SK-N-SH (cell line): Measurements from ENCODE around the gene FIGNL2. TPM values are rescaled to one million over a fixed set of nuclear protein-coding genes. Genes with fewer than 3 reads are reported as not detected.

Source experiments
- CTCF ChIA-PET: fragments of 300-600, 350-600 bp; formaldehyde crosslinking; extraction: SDS; loops from one replicate; lab custom pipeline; 2021; lab: Yijun Ruan, JAX
- POLR2A ChIA-PET: fragments of 350-600 bp; sonication (Branson Sonifier 250); formaldehyde crosslinking; extraction: SDS; loops from one replicate; lab custom pipeline; 2020; ENCODE audit warnings: antibody characterized with exemption, inconsistent platforms; lab: Yijun Ruan, JAX
- DNase-seq: peaks from one replicate; pipeline ENCODE4 v3.0.0; 2012
- H2AFZ ChIP-seq: fragments of 200-600 bp; sonication (generic); 2 replicates; pipeline ENCODE4 v1.8.1; 2016; ENCODE audit warnings: antibody characterized with exemption, mild to moderate bottlenecking, low read depth
- H3F3A ChIP-seq: fragments of 200-600 bp; sonication (generic); replicated peaks from 2 replicates; pipeline ENCODE3; 2016; ENCODE audit warnings: antibody characterized with exemption, mild to moderate bottlenecking; ENCODE audit not compliant: insufficient read depth
- H3K27ac ChIP-seq, 2 experiments: fragments of 200-500 bp in 1 of 2; fragments of 200-600 bp in 1 of 2; sonication (Bioruptor generic) in 1 of 2; sonication (generic), shearing (Covaris generic) in 1 of 2; 2 replicates each; pipeline versions ENCODE4 v1.5.1 to v1.6.1; 2014 to 2016; ENCODE audit warnings: low read depth in 2 of 2, inconsistent platforms in 1 of 2, low read length in 1 of 2, mild to moderate bottlenecking in 1 of 2, mixed read lengths in 1 of 2
- H3K27me3 ChIP-seq: fragments of 200-600 bp; sonication (generic), shearing (Covaris generic); 2 replicates; pipeline ENCODE4 v1.6.1; 2016; ENCODE audit warnings: mixed run types; ENCODE audit not compliant: insufficient read depth
- H3K36me3 ChIP-seq, 2 experiments: fragments of 200-500 bp in 1 of 2; fragments of 200-600 bp in 1 of 2; sonication (Bioruptor generic) in 1 of 2; sonication (generic) in 1 of 2; replicated peaks in 1 of 2; 2 replicates each; pipeline versions ENCODE3 to v1.5.1; 2014 to 2016; ENCODE audit warnings: low read length in 1 of 2, mild to moderate bottlenecking in 1 of 2; ENCODE audit not compliant: insufficient read depth in 2 of 2, control insufficient read depth in 1 of 2
- H3K4me1 ChIP-seq, 2 experiments: fragments of 200-500 bp in 1 of 2; fragments of 200-600 bp in 1 of 2; sonication (Bioruptor generic) in 1 of 2; sonication (generic), shearing (Covaris generic) in 1 of 2; 2 replicates each; pipeline versions ENCODE4 v1.5.1 to v1.6.1; 2014 to 2016; ENCODE audit warnings: low read depth in 1 of 2, low read length in 1 of 2, mixed run types in 1 of 2; ENCODE audit not compliant: insufficient read depth in 2 of 2, control insufficient read depth in 1 of 2
- H3K4me2 ChIP-seq: fragments of 200-600 bp; sonication (generic), shearing (Covaris generic); 2 replicates; pipeline ENCODE4 v1.6.1; 2017; ENCODE audit warnings: mixed run types
- H3K4me3 ChIP-seq, 2 experiments: fragments of 200-500 bp in 1 of 2; fragments of 200-600 bp in 1 of 2; sonication (Bioruptor generic) in 1 of 2; sonication (generic), shearing (Covaris generic) in 1 of 2; 2 replicates each; pipeline versions ENCODE4 v1.5.1 to v1.8.1; 2014 to 2016; ENCODE audit warnings: low read depth in 2 of 2, inconsistent platforms in 1 of 2, low read length in 1 of 2, mild to moderate bottlenecking in 1 of 2, mixed read lengths in 1 of 2, moderate library complexity in 1 of 2
- H3K79me2 ChIP-seq: fragments of 200-600 bp; sonication (generic); 2 replicates; pipeline ENCODE4 v1.8.1; 2017; ENCODE audit warnings: mild to moderate bottlenecking; ENCODE audit not compliant: insufficient read depth
- H3K9ac ChIP-seq: fragments of 200-600 bp; sonication (generic); 2 replicates; pipeline ENCODE4 v1.6.1; 2017; ENCODE audit warnings: mixed run types
- H3K9me2 ChIP-seq: fragments of 200-600 bp; sonication (generic); 2 replicates; pipeline ENCODE4 v1.6.1; 2017; ENCODE audit warnings: mixed run types
- H3K9me3 ChIP-seq: fragments of 200-600 bp; sonication (generic); 2 replicates; pipeline ENCODE4 v1.6.1; 2017; ENCODE audit warnings: mixed run types, mild to moderate bottlenecking, moderate library complexity
- H4K20me1 ChIP-seq: fragments of 200-600 bp; sonication (generic); 2 replicates; pipeline ENCODE4 v1.6.1; 2017; ENCODE audit warnings: mild to moderate bottlenecking, mixed run types; ENCODE audit not compliant: insufficient read depth
- CHD2 ChIP-seq: fragments of 150-350 bp; IDR thresholded peaks from 2 replicates; pipeline ENCODE4 v1.6.1; 2018; ENCODE audit warnings: low read length; ENCODE audit not compliant: partially characterized antibody
- EZH2phosphoT487 ChIP-seq: fragments of 200-600 bp; sonication (generic); IDR thresholded peaks from 2 replicates; pipeline ENCODE4 v1.6.1; 2017; ENCODE audit warnings: low read depth, mixed run types, mild to moderate bottlenecking, antibody characterized with exemption, moderate library complexity, borderline replicate concordance
- FOXM1 ChIP-seq: IDR thresholded peaks from 2 replicates; pipeline ENCODE4 v1.4.0; 2012; ENCODE audit warnings: low read depth, mild to moderate bottlenecking
- NFIC ChIP-seq: IDR thresholded peaks from 2 replicates; pipeline ENCODE4 v1.4.0; 2012; ENCODE audit warnings: borderline replicate concordance
- RAD21 ChIP-seq: IDR thresholded peaks from 2 replicates; pipeline ENCODE4 v1.6.1; 2012; ENCODE audit warnings: mild to moderate bottlenecking, low read length
- RFX5 ChIP-seq: IDR thresholded peaks from 2 replicates; pipeline ENCODE4 v1.6.1; 2012; ENCODE audit warnings: mild to moderate bottlenecking, improper control_type of control experiment, low read length
- SMC3 ChIP-seq: IDR thresholded peaks from 2 replicates; pipeline ENCODE4 v1.6.1; 2012; ENCODE audit warnings: low read depth, low read length, improper control_type of control experiment
- TAF1 ChIP-seq: IDR thresholded peaks from 2 replicates; pipeline ENCODE4 v1.6.1; 2012; ENCODE audit warnings: low read depth, mild to moderate bottlenecking, low read length, moderate library complexity, borderline replicate concordance
- TCF12 ChIP-seq: IDR thresholded peaks from 2 replicates; pipeline ENCODE4 v1.4.0; 2012
- USF2 ChIP-seq: fragments of 150-350 bp; IDR thresholded peaks from 2 replicates; pipeline ENCODE4 v1.6.1; 2017; ENCODE audit warnings: antibody characterized with exemption, low read length, low read depth, borderline replicate concordance
- WGBS: methylation state at CpG from one replicate; pipeline ENCODE4 v1.1.6; 2017; ENCODE audit warnings: low lambda C conversion rate; 5-methylcytosine and 5-hydroxymethylcytosine counted together
- polyA plus RNA-seq, 3 experiments: library from polyadenylated mRNA; depleted of rRNA; stranded (reverse); fragments of >200 nt; gene quantifications; 2 replicates each; pipeline ENCODE4 v1.2.3, GENCODE V29; 2012
- TF ChIP-seq, protein P1 (sequence below): fragments of 200-600 bp; sonication (generic); IDR thresholded peaks from 2 replicates; pipeline ENCODE4 v1.6.1; 2017; ENCODE audit warnings: antibody characterized with exemption, mild to moderate bottlenecking, moderate library complexity

FIGNL2 gene
- polyA plus RNA-seq, 1 of the 3 experiments (the other 2 are of a cell fraction): 0.05 TPM

GRCh38 chr12:51891843-51892242, 43.3 kb upstream of the FIGNL2 start:
- H3F3A ChIP-seq: no peaks in the 10 kb centered on the region
- H3K9ac ChIP-seq: no peak overlapping the region
- H3K79me2 ChIP-seq: no peaks in the 10 kb centered on the region
- H2AFZ ChIP-seq: no peak overlapping the region
- no peaks in the 10 kb centered on the region for H3K27me3 ChIP-seq
- POLR2A ChIA-PET: no interaction called here
- H3K9me3 ChIP-seq: no peaks in the 10 kb centered on the region
- peaks cover 0 to 9% of the 10 kb centered on the region in 2 experiments; a peak in 1 of 4 replicates for H3K4me1 ChIP-seq
- H4K20me1 ChIP-seq: no peaks in the 10 kb centered on the region
- no peaks in the 10 kb centered on the region for H3K36me3 ChIP-seq
- CTCF ChIA-PET: interaction anchor here (0.6 to 12.2 kb wide), 15 partner anchors 13 to 1699 kb away, joined by 3 to 141 read pairs (median 5); partner anchors contain the start of gene TAMALIN
- H3K4me2 ChIP-seq: no peak overlapping the region
- TF ChIP-seq, protein P1, sequence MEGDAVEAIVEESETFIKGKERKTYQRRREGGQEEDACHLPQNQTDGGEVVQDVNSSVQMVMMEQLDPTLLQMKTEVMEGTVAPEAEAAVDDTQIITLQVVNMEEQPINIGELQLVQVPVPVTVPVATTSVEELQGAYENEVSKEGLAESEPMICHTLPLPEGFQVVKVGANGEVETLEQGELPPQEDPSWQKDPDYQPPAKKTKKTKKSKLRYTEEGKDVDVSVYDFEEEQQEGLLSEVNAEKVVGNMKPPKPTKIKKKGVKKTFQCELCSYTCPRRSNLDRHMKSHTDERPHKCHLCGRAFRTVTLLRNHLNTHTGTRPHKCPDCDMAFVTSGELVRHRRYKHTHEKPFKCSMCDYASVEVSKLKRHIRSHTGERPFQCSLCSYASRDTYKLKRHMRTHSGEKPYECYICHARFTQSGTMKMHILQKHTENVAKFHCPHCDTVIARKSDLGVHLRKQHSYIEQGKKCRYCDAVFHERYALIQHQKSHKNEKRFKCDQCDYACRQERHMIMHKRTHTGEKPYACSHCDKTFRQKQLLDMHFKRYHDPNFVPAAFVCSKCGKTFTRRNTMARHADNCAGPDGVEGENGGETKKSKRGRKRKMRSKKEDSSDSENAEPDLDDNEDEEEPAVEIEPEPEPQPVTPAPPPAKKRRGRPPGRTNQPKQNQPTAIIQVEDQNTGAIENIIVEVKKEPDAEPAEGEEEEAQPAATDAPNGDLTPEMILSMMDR: peak; percentile 61
- peak; percentile 68 for TF ChIP-seq RAD21
- no peak for TF ChIP-seq TAF1
- H3K27ac ChIP-seq: no peak overlapping the region
- H3K9me2 ChIP-seq: no peaks in the 10 kb centered on the region
- no peak overlapping the region for H3K4me3 ChIP-seq
- no peak for DNase-seq

- no peak for TF ChIP-seq CHD2
- TF ChIP-seq NFIC: no peak
- no peak for TF ChIP-seq TCF12
- TF ChIP-seq USF2: no peak
- TF ChIP-seq EZH2phosphoT487: no peak
- no peak for TF ChIP-seq SMC3
- TF ChIP-seq RFX5: no peak
- TF ChIP-seq TAF1: no peak
- no peak for TF ChIP-seq FOXM1
- Histone ChIP-seq H2AFZ (no peak overlapping the region), H3K4me2 (no peak overlapping the region), H3K9me3 (no peaks in the 10 kb centered on the region), H3K9ac (no peak overlapping the region), H3K79me2 (no peaks in the 10 kb centered on the region), H3F3A (no peaks in the 10 kb centered on the region), H3K36me3 (no peaks in the 10 kb centered on the region), H4K20me1 (no peaks in the 10 kb centered on the region), H3K9me2 (no peaks in the 10 kb centered on the region), H3K4me3 (no peak overlapping the region), H3K27ac (no peak overlapping the region), H3K27me3 (no peaks in the 10 kb centered on the region), H3K4me1 (peaks cover 0 to 6% of the 10 kb centered on the region in 2 experiments; a peak in 1 of 4 replicates)
- ChIA-PET CTCF (interaction anchor here (0.7 to 12.2 kb wide), 10 partner anchors 11 to 470 kb away, joined by 3 to 141 read pairs (median 4); no protein-coding TSS in a partner anchor), POLR2A (no interaction called here)
- peak; percentile 15 for DNase-seq
- WGBS: 68% methylated on average over 14 of the region's 22 CpGs
Measured at GRCh38 chr12:51890511-51891171, 42.1 kb upstream of the FIGNL2 start.
